ENCODE measurements around the gene MLLT11.
A peak's percentile ranks its signal among the peaks of the same experiment; 100 is the strongest.

Gene MLLT11, protein sequence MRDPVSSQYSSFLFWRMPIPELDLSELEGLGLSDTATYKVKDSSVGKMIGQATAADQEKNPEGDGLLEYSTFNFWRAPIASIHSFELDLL

DNA sequence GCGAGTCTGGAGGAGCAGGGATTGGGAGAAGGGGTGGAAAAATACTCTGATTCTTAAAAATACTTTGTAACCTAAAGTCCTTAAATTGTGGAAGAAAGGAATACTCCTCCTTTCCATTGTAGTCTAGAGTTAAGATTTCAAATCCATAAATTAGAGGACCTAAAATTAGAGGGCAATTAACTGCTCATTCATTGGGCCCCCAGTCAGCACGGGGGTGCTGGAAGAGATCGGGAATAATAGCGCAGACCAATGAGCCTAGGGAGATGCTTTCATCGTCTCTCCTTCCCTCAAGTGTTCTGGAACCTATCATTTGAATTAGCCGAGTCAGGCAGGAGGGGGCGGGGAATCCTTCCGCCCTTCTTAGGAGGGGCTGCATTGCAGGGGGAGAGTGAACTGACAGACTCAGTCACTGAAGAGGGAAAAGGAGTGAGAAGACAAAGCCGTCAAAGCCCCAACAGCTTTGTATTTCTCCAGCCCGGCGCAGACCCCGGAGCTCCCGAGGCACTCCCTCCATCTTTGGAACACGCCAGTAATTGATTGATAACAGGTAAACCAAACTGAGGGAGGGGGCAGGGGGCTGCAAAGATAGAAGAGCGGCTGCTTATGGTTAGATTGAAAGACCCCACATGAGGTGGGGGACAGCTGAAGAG lies at the start of gene MLLT11:
Gene MLLT11 (plus strand): TSS at position 391 of the 650 bp plus-strand sequence. CDS start 6,828 bp downstream, outside the sequence.
- TF ChIP-seq, protein P1, sequence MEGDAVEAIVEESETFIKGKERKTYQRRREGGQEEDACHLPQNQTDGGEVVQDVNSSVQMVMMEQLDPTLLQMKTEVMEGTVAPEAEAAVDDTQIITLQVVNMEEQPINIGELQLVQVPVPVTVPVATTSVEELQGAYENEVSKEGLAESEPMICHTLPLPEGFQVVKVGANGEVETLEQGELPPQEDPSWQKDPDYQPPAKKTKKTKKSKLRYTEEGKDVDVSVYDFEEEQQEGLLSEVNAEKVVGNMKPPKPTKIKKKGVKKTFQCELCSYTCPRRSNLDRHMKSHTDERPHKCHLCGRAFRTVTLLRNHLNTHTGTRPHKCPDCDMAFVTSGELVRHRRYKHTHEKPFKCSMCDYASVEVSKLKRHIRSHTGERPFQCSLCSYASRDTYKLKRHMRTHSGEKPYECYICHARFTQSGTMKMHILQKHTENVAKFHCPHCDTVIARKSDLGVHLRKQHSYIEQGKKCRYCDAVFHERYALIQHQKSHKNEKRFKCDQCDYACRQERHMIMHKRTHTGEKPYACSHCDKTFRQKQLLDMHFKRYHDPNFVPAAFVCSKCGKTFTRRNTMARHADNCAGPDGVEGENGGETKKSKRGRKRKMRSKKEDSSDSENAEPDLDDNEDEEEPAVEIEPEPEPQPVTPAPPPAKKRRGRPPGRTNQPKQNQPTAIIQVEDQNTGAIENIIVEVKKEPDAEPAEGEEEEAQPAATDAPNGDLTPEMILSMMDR (conservative IDR thresholded peaks at IDR 0.05; ENCODE audit: low read depth, low read length) = no peak
- peak within 1 kb of the TSS; percentile 94 for H3K4me3 ChIP-seq (ENCODE audit: low read length)
- no peak for DNase-seq (ENCODE audit: low read depth)

DNA sequence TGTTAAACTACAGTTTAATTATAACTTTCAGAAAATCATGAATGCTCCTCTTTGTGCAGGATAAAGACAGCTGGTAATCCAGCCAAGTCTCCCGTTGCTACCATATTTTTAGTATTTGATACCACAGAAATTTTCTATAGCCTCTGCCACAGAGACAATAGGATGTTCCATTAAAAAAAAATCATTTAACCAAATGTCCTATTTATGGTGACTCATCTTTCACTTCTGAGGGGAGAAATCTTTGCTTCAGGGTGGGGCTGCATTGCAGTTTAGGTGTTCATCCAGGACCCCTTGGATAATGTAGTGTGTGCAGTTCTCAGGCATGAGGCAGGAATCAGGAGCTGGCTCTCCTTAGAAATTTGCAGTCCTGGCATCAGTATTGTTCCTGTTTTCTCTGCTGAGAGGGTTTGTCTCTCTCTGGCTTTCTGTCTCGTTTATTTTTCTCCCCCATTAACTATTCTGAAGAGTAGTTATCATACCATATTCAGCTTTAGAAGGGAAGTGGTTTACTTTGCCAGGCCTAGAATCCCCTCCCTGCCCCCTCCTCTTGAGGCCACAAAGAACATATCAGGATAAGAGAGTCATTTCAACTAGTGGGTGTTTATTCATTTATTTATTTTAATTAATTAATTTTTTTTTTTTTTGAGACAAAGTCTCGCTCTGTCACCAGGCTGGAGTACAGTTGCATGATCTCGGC lies 48.9 kb upstream of the MLLT11 start:
- no peak for DNase-seq (ENCODE audit: low read depth)
- no peak overlapping the region for H3K4me3 ChIP-seq (ENCODE audit: low read length)
- TF ChIP-seq, protein P1 (conservative IDR thresholded peaks at IDR 0.05; ENCODE audit: low read depth, low read length) = no peak

DNA sequence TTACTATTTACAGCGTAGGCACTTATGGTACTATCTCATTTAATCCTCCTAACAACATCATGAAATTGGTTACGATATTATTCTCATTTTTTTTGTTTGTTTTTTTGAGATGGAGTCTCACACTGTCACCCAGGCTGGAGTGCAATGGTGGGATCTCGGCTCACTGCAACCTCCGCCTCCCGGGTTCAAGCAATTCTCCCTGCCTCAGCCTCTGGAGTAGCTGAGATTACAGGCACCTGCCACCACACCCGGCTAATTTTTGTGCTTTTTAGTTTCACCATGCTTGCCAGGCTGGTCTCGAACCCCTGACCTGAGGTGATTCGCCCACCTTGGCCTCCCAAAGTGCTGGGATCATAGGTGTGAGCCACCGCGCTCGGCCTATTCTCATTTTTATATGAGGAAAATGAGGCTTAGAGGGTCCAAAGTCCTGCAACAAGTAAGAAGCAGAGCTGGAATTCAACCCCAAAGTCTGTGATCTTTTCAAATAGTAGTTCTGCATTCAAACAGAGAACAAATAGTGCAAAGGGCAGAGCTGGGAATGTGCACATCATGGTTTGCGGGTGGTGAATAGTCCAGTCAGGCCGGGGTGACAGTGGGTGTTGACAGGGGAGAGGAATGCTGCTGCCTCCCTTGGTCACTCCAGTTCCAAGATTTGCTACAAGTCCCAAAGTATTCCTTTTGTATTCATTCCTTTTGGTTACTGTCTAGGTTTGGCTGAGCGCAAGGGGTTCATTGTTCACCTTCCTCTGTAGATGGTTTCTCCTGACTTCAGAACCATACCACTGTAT lies 47.3 kb upstream of the MLLT11 start:
- DNase-seq (ENCODE audit: low read depth) = no peak
- TF ChIP-seq, protein P1 (conservative IDR thresholded peaks at IDR 0.05; ENCODE audit: low read depth, low read length) = no peak
- no peak overlapping the region for H3K4me3 ChIP-seq (ENCODE audit: low read length)

DNA sequence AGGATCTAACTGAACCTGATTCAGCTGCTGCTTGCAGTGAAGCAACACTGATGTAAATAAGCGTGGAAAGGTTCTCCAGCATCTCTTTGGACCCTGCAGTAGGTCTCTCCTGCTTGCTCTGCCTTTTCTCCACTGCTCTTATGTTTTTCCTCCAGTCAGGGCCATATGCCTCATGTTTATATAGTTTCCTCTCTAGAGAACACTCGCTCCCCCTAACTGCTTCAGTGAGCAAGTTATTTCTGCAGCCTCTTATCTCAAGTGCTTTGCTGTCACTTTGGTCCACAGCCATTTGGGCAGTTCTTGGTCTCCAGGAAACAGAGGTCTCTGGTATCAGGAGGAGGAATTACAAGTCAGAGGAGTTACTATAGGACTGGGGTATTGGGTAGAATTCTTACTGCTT lies 46.7 kb upstream of the MLLT11 start:
- DNase-seq (ENCODE audit: low read depth) = no peak
- TF ChIP-seq, protein P1 (conservative IDR thresholded peaks at IDR 0.05; ENCODE audit: low read depth, low read length) = no peak

DNA sequence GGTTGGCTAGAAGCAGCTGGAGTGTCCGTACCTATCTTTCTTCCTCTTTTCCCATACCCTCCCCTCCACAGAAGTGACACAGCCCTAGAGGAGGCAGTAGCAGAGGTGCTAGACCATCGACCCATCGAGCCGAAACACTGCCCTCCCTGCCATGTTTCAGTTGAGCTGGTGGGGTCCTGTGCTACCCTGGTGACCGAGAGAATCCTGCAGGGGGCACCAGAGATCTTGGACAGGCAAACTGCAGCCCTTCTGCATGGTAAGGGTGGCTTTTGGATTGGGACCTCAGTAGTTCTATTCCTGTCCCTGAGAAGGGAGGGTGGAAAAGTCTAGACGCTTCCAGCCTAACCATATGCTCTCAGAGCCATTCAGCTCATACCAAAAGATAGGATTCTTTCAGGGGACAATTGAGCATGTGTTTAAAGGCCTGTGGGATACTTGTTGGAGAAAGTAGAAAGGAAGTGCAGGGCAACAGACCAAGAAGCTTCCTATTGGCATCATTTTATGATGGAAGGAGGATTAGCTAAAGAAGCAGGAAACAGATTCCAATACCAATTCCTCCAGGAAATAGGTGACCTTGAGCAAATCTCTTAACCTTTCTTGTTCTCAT lies 35.6 kb upstream of the MLLT11 start:
- H3K4me3 ChIP-seq (ENCODE audit: low read length) = no peak overlapping the region
- TF ChIP-seq, protein P1 (conservative IDR thresholded peaks at IDR 0.05; ENCODE audit: low read depth, low read length) = peak; percentile 83
- DNase-seq (ENCODE audit: low read depth) = no peak

More for the DNA sequence above, 46.7 kb upstream of the MLLT11 start:
- H3K4me3 ChIP-seq (ENCODE audit: low read length) = no peak overlapping the region

DNA sequence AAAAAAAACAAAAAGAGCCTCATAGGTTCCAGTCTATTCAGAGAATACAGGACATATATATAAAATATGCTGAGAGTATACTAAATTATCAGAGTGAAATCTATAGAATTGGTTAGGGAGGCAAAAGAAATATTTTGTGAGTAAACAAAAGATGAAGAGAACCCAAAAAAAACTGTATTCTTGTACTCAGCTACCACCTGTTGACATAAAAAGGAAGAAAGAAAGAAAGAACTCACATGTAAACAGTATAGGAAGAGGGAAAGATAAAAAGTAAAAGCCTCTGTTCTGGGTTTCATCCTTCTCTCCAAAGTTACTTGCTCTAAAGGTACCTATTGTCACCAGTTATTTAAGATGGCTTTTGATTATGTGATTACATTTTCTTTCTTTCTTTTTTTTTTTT lies 33.7 kb upstream of the MLLT11 start:
- TF ChIP-seq, protein P1 (conservative IDR thresholded peaks at IDR 0.05; ENCODE audit: low read depth, low read length) = no peak
- no peak for DNase-seq (ENCODE audit: low read depth)

More for the DNA sequence above, 33.7 kb upstream of the MLLT11 start:
- no peak overlapping the region for H3K4me3 ChIP-seq (ENCODE audit: low read length)

Data from retinal pigment epithelial cell (primary cell).